Activated CD8-positive, alpha-beta memory T cell treated with anti-CD3 and anti-CD28 coated beads, Interleukin-2, amount 50 U/mL, for 48 hours (primary cell): ENCODE data around the gene MESP2.

Experiments
- DNase-seq: peaks from one replicate; pipeline ENCODE4 v3.0.0-alpha.2; 2020

The MESP2 gene

DNA sequence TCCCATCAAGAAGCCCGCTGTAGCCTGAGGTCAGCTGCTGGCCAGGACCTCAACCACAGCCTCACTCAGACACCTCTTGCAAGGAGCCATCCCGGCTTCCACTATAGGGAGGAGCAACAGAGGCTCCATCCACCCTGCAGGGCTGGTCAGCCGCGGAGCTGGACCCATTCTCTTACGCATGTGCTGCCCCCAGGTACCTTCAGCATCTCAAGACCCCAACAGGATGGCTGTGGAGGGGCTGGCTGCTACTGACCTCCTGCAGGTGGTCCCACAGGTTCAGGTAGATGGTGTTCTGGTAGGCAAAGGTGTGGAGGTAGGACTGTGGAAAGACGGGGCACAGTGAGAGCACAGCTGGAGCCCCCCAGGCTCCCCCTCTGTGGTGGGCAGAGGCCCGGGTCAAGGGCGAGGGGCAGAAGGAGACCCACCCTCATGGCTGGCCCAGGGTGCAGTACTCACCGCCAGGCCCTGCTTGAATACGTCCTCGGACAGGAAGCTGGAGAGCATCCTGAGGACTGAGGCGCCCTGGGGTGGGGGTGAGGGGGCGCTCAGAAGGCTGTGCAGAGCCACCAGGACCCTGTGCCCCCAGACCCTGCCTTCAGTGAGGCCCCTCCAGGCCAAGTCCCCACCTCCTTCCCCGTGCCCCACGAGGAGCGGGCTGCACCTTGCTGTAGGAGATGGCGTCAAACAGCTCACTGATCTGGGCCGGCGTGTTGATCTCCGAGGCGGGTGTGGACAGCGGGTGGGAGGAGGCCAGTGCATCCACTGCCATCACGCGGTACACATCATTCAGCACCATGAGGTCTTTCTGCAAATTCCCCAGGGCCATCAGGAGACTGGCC is 27.1 kb downstream of the MESP2 start:
- DNase-seq = no peak

DNA sequence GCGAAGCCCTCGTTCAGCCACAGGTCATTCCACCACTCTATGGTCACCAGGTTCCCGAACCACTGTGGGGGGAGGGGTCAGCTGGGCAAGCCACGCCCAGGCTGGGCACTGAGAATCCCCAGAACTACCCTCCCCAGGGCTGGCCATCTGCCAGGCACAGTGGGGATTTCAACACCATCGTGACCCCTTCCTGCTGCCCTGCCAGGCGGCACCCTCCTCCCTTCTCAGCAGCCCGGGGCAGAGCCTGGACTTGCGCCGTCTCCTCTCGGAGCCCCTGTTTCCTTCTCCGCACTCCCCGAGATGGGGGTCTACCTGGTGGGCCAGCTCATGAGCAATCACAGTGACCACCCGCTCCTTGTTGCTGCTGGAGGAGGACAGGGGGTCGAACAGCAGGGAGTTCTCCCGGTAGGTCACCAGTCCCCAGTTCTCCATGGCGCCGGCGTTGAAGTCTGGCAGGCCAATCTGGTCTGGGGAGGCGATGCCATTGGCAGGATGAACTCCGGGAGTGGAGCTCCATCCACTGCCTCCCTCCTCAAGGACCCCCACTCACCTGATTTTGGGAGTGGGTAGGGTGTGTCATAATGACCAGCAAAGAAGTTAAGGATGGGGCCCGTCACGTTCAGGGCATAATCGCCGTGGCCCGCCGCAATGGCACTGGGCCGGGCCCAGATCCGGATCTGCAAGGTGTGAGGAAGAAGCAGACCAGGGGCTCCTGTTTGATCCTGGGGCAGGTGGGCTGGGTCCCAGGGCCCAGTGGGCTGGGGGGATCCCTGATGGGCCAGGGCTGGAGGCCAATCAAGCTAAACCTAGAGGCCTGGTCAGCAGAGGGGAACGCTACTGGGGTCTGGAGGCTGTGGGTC is 28.0 kb downstream of the MESP2 start:
- no peak for DNase-seq

DNA sequence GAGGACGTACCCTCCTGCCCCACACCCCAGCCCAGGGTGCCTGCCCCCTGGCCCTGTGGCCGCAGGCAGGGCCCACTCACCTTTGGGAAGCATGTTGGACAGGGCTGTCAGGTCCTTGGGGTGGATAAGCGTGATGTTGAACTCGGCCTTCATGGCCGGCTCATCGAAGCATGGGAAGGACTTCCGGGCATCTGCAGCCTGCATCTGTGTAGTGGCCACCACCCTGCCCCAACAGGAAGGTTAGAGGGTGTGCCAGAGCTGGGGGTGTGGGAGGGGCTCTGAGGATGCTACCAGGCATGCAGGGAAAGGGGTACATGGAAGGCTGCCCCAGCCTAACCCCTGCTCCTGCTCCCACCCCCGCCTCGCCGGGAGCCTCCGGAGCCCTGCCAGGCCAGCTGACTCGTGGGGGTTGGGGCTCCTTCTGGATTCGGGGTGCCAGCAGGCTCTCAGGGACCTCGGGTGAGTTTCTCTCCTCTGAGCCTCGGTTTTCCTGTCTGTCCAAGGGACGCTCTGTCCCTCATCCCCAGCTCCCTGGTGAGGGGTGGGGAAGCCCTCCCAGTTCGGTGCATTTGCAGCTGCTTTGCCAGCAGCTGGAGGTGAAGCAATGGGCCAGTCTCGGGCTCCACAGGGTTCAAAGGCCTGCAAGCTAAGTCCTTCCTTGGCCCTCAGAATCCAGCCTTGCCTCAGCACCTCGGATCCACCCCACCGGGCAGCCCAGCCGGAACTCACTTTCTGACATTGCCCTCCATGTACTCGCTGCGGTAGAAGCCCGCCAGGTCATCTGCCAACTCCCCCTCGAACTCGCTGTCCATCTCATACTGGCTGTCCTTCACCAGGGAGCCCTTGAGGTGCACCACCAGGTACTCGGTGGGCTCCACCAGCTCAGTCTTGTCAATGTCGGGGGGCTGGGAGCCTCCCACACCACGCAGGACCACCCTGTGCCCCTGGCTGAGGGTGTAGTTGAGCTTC is 29.4 kb downstream of the MESP2 start:
- no peak for DNase-seq

DNA sequence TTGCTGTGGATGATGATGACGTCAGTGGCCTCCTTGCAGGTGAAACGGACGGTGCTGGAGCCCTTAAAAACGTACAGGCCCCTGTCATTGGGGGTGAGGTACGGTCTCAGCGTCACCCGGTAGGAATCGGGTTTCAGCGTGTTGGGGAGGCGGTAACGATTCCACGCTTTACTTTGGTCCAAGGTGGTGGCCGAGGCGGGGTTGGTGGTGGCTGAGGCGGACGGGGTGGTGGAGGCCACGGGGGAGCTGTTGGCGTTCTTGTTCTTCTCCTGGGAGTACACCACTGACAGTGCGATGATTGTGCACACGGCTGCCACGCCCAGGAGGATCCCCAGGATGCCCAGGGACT is 30.1 kb downstream of the MESP2 start:
- DNase-seq = no peak

DNA sequence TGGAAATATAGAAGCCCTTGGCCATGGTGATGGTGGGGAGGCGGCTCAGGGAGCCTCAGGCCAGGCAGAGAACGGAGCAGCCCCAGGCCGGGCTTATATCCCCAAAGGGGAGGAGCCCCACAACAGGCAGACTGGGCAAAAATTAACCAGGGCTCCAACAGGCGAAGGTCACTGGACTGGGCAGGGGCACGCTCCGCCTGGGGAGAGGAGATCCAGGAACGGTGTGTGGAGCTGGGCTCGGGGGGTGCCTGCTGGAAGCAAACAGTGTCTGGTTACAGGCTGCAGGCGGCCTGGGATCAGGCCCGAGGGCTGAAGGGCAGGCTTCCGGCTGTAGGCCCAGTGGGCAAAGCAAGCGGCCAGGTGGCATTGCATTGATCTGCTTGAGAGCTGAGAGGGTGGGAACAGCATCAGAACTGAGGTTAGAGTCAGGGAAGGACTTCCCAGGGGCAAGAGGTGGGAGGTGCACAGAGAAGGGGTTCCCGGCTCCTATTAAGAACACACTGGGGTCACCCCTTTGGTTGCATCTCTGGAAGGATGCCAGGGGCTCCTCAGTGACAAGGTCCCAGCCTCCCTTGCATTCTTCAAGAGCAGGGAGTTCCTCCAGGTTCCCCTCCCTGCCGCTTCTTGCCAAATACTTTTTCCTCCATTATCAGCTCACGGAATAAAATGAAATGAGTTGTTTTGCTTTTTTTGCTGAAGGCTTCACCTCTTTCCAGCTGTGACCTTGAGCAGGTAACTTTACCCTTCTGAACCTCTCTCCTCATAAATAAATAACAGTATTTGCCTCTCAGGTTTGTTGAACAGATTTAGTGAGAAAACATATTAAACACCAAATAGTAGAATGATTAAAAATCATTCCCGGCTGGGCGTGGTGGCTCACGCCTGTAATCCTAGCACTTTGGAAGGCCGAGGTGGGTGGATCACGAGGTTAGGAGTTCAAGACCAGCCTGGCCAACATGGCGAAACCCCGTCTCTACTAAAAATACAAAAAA is 30.7 kb downstream of the MESP2 start:
- no peak for DNase-seq

DNA sequence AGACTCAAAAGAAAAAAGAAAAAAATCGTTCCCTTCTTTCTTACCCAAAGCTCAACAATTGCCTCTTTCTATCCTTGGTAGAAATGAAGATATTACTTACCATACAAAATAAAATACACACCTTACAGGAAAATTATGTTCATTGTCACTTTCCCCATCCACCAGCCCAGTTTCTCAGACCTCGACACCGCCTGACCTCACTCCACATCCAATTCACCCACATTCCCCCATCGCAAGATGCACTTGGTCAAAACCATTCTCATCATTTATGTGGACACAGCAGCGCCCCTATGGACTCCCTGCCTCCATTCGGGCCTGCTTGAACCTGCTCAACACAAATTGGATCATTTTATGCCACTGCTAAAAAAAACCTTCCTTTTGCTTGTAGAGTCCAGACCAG is 31.6 kb downstream of the MESP2 start:
- DNase-seq = no peak

DNA sequence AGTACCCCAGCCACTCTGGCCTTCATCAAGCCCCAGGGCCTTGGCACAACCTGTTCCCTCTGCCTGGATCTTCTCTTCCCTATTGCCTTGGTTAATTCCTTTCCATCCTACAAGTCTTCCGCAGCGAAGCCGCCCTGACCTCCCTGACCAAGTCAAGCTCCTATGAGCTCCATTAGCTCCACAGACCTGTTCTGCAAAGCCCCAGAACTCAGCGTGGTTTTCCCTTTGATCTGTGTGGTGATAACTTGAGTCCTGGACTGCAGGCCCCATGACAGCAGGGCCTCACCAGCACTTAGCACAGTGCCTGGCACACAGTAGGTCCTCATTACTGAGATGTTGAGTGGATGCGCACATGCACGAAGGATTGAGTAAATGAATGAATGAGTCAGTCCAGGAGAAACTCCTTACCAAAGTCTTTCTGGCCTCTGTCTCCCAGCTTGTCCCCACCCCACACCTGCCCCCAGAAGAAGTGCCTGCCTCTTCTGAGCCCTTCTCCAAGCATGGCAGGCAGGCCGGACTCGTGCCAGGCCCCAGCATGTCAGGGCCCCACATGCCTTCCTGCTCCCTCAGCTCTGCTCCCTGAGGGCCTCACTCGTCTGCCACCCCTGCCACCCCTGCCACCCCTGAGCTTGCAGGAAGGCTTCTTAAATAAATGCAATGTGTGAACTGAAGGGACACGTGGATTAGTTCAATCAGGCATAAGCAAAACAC is 32.2 kb downstream of the MESP2 start:
- no peak for DNase-seq

DNA sequence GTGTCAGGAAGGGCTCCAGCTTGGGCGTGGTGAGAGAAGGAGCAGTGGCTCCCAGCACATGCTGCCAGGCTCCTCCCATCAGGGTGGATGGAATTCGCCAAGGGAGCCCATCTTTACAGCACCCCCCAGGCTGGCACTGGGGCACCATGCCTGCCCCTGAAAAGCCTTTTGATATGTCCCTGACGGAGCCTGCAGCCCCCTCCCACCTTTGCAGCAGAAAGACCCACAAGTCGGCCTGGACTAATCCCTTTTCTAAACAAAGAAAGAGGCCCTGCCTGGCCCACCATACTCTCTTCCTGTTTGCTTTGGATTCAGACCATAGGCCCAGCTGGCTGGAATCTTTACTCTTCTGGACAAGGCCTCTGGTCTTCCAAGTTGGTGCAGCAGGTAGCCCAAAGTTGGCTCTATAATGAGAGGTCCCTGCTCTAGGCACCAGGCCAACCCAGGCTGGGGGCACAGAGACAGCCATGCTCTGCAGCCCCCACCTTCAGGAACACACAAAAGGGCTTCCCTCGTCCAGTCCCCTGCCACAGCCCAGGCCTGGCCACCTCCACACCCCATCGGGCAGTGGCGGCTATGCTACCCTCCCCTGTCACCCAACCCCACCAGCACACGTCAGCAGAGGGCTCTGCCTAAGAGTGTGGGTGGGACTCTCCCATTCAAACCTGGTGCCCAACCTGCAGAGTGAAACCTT is 33.1 kb downstream of the MESP2 start:
- no peak for DNase-seq

DNA sequence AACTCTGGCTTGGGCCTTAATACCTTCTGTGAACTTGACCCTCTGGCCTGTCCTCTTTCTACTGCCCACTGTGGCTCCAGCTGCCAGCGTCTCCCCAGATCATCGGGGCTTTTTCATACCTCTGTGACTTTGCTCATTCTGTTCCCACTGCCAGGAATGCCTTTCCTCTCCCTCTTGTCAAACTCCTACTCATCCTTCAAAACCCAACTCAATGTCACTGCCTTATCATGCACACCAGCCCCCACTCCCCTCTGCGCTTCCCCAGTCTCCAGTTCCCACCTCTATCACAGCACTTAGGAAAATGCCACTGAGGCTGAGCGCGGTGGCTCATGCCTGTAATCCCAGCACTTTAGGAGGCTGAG is 33.6 kb downstream of the MESP2 start:
- DNase-seq = no peak

DNA sequence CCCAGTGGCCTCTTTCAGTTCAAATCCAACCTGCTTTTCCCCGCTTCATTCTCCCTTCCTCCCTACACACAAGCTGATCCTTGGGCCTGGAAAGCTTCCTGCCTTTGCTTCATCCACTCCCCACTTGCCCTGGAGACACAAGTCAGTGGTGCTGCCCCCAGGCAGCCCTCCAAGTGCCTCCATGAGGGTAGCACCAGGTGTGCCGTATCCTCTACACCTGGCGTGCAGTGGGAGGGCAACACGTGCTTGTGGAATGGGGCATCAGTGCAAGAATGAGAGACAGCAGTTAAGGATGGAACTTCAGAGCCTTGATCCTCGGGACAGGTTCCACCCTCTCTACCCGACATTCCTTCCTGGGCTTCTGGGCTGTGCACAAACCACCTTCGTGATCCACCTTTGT is 34.7 kb downstream of the MESP2 start:
- DNase-seq = no peak

DNA sequence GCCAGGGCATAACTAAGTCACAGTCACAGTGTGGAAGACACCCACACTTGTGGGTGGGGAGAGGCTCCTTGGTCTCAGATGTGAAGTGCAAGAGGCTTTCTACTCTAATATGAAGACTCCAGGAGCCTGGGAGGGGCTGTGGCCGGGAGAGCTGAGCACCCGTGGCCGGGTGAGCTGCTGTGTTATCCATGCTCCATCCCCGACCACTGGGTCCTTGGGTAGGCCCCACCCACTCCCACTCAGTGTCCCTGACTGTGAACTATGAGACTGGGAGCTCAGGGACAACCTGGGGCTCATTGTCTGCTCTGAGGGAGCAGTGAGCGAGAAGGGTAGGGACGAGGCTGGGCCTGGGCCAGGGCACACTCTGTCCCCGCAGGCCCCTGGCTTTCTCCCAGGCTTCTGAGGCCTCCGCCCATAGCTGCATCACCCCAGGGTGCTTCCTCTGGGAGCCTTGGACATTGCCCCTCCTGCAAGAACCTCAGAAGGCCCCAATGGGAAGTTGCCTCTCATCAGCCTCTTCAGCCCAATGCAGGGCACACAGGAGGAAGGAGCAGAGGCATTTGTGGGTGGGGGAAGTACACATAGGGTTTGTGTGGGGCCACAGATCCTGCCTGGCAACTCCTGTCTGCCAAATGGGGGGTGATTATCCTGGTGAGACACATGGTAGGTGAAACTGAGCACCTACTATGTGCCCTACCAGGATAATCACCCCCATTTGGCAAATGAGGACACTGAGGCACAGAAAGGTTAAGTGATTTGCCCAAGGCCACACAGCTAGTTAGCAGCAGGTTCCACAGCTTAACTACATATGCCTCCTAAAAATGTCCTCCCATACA is 36.1 kb downstream of the MESP2 start:
- no peak for DNase-seq

DNA sequence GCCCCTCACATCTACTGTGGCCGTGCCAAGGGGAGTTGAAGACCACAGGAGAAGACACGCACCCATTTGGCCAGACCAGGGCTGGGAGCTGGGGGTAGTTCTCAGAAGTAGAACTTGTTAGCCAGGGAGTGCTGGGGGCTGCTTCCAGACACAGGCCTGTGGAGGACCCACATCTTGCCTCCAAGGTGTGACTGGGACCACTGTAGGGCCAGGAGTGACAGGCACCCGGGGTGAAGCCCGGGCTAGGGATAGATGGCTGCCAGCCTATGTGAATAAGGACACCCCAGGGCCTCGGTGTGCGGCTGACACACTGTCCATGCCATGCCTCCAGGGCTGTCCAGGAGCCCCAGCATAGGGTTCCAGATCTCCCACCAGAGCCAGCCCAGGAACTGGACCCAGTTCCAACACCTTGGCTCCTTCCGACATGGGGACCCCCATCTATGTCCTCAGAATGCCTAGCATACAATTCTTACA is 36.8 kb downstream of the MESP2 start:
- no peak for DNase-seq

DNA sequence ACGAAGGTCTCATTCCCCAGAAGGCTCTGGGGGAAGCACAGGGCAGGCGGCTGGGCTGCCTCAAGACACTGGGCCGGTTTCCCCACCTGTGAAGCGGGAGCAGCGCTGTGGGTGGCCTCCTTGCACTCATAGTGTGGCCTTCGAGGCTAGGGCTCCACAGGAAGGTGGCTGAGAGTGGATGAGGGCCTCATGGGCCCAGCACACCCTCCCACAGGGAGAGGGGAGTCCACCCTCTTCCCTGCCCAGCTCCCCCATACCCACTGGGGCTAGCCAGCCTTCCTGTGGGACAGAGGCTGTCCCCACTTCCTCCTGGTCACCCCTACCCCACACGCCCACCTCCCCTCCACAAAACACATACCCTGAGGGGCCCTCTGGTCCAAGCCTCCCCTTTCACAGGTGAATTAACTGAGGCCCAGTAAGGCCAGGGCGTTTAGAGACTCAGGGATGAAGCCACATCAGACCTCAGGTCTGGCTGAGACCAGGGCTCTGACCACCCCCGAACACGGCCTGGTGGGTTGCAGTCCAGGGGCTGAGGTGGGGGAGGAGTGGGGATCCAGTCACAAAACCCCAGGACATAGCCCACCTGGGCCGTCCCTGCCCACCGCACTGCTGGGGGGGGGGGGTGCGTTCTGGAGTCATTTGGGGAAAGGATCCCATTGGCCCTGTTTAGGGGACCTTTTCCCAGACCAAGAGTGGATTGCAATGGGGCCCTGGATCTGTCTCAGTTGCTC is 37.4 kb downstream of the MESP2 start:
- no peak for DNase-seq

DNA sequence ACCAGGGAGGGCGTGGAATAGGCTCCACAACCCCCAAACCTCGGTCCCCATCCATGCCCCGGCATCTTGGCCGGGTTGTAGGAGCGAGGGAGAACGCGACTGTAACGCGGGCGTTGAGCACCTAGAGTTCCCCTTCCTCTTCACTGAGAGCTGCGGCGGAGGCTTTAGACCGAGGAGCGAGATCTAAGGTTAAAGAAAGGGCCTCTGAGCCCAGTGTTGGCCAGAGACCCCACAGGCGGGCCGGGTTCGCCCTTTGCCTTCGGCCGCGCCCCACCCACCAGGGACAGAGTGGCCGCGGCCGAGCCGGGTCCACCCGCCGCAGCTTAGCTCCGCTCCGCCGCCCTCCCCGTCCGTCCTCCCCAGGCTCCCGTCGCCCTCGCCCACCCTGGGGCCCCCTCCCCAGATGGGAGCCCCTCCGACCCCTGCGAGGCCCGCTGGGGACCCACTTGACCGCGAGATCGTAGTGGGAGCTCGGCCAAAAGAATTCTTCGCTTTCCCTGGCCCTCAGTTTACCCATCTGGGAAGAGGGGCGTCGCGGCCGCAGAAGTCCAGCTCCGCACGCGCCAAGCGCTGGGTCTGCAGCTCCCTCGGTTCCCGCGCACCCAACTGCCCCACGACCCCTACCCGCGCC is 38.1 kb downstream of the MESP2 start:
- DNase-seq = no peak

DNA sequence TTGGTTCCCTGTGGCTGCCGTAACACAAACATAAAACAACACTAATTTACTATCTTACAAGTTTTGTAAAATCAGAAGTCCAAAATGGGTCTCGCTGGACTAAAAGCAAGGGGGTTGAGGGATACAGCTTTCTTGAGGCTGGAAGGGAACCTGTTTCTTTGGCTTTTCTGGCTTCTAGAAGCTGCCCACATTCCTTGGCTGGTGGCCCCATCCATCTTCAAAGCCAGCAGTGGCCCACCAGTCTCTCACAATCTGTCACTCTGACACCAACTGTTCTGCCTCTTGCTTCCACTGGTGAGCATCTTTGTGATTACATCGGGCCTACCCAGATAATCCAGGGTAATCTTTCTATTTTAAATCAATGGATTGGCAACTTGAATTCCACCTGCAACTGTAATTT is 39.6 kb downstream of the MESP2 start:
- DNase-seq = no peak

DNA sequence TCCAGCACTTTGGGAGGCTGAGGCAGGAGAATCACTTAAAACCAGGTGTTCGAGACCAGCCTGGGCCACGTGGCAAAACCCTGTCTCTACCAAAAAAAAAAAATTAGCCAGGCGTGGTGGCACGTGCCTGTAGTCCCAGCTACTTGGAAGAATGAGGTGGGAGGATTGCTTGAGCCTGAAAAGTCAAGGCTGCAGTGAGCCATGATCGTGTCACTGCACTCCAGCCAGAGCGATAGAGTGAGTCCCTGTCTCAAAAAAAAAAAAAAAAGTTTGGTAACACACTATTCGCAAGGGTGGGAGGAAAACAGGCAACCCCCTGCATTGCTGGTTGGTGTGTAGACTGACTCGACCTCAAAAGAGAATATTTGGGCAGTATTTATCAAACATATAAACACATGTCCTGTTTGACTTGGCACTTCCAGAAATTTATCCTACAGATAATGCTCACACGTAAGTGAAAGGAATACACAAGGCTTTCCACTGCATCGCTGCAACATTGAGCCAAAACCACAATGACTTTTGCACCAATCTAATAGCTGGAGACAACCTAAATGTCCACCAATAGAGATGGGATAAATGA is 41.7 kb downstream of the MESP2 start:
- DNase-seq = no peak

DNA sequence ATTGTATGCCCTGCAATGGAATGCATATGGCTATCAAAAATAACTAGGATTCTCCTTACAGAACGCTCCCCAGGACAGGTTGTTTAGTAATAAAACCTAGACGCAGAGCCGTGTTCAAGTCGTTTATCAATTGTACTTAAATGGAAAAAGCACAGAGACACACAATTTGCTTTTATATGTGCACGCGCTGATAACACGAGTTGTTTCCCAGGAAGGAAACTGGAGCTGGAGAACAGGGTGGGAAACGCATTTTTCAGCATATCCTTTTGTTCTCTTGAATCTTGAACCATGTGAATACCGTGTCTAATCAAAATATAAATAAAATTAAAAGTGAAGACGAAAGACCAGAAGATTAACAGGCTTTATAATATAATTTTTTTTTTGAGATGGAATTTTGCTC is 42.2 kb downstream of the MESP2 start:
- no peak for DNase-seq
